Limb (tissue), 2 donors: ENCODE measurements around the gene MAGEA9B.
"Not testable (repeated sequence)": the region's sequence is repeated elsewhere in the genome, so short reads cannot be mapped to it uniquely, and the experiment has no call there.

ENCODE experiments used
- DNase-seq, 2 donors: peaks; one replicate each; pipeline ENCODE4 v3.0.0-alpha.2; 2016; ENCODE audit errors: extremely low spot score in 2 of 2

MAGEA9B gene

GRCh38 chrX:149537474-149537873 is 49.8 kb downstream of the MAGEA9B start:
- not testable (repeated sequence) for DNase-seq

GRCh38 chrX:149534926-149535602 is 52.2 kb downstream of the MAGEA9B start:
- not testable (repeated sequence) for DNase-seq

- DNase-seq: not testable (repeated sequence)
Observed at GRCh38 chrX:149533999-149534398, 53.3 kb downstream of the MAGEA9B start.

- not testable (repeated sequence) for DNase-seq
Observed at GRCh38 chrX:149532868-149533267, 54.4 kb downstream of the MAGEA9B start.
